ENCODE results near the gene NTN4.

- no peak for TF ChIP-seq YY1 (IDR thresholded peaks at IDR 0.05; ENCODE audit: low read depth)
- no peak for TF ChIP-seq TCF12 (IDR thresholded peaks at IDR 0.05; ENCODE audit: low read depth)
- no peak for TF ChIP-seq MAX (IDR thresholded peaks at IDR 0.05)
- TF ChIP-seq EP300 (IDR thresholded peaks at IDR 0.05; ENCODE audit: borderline replicate concordance) = no peak
- no peak for TF ChIP-seq TAF1 (IDR thresholded peaks at IDR 0.05; ENCODE audit: low read depth)
- no peak for TF ChIP-seq EGR1 (IDR thresholded peaks at IDR 0.05)
- no peak for TF ChIP-seq NFIC (IDR thresholded peaks at IDR 0.05)
- TF ChIP-seq FOXM1 (IDR thresholded peaks at IDR 0.05; ENCODE audit: borderline replicate concordance, low read depth) = no peak
- TF ChIP-seq, protein P1, sequence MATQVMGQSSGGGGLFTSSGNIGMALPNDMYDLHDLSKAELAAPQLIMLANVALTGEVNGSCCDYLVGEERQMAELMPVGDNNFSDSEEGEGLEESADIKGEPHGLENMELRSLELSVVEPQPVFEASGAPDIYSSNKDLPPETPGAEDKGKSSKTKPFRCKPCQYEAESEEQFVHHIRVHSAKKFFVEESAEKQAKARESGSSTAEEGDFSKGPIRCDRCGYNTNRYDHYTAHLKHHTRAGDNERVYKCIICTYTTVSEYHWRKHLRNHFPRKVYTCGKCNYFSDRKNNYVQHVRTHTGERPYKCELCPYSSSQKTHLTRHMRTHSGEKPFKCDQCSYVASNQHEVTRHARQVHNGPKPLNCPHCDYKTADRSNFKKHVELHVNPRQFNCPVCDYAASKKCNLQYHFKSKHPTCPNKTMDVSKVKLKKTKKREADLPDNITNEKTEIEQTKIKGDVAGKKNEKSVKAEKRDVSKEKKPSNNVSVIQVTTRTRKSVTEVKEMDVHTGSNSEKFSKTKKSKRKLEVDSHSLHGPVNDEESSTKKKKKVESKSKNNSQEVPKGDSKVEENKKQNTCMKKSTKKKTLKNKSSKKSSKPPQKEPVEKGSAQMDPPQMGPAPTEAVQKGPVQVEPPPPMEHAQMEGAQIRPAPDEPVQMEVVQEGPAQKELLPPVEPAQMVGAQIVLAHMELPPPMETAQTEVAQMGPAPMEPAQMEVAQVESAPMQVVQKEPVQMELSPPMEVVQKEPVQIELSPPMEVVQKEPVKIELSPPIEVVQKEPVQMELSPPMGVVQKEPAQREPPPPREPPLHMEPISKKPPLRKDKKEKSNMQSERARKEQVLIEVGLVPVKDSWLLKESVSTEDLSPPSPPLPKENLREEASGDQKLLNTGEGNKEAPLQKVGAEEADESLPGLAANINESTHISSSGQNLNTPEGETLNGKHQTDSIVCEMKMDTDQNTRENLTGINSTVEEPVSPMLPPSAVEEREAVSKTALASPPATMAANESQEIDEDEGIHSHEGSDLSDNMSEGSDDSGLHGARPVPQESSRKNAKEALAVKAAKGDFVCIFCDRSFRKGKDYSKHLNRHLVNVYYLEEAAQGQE (IDR thresholded peaks at IDR 0.05; ENCODE audit: low read depth) = no peak
- TF ChIP-seq RAD21 (IDR thresholded peaks at IDR 0.05; ENCODE audit: low read depth) = no peak
- TF ChIP-seq, protein P2, sequence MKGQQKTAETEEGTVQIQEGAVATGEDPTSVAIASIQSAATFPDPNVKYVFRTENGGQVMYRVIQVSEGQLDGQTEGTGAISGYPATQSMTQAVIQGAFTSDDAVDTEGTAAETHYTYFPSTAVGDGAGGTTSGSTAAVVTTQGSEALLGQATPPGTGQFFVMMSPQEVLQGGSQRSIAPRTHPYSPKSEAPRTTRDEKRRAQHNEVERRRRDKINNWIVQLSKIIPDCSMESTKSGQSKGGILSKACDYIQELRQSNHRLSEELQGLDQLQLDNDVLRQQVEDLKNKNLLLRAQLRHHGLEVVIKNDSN (IDR thresholded peaks at IDR 0.05) = no peak
- TF ChIP-seq ZBTB7A (IDR thresholded peaks at IDR 0.05; ENCODE audit: low read depth) = no peak
- no peak for TF ChIP-seq CEBPB (IDR thresholded peaks at IDR 0.05)
- no peak for TF ChIP-seq CREB1 (IDR thresholded peaks at IDR 0.05; ENCODE audit: low read depth)
Measured at GRCh38 chr12:95710386-95710785, 80.2 kb downstream of the NTN4 start.
